CD14-positive monocyte (primary cell): ENCODE data around the gene NEK1. TPM values are rescaled to one million over a fixed set of nuclear protein-coding genes. Genes with fewer than 3 reads are reported as not detected.

ENCODE experiments used
- DNase-seq, 3 donors: peaks; one replicate each; pipeline ENCODE4 v3.0.0-alpha.2; 2011 to 2022
- H2AFZ ChIP-seq: 2 replicates; pipeline ENCODE4 v1.6.0; 2012; ENCODE audit warnings: mild to moderate bottlenecking, low read depth, low read length, inconsistent platforms; ENCODE audit not compliant: insufficient read depth, poor library complexity, severe bottlenecking
- H3K27ac ChIP-seq, 2 donors: 1 replicate in 1 of 2; 2 replicates in 1 of 2; pipeline ENCODE4 v1.5.1; 2012 to 2013; ENCODE audit warnings: low read length in 2 of 2, control low read depth in 1 of 2, inconsistent platforms in 1 of 2, low read depth in 1 of 2, mild to moderate bottlenecking in 1 of 2
- H3K27me3 ChIP-seq, 2 donors: one replicate each; pipeline versions ENCODE4 v1.6.0 to v1.6.1; 2011 to 2013; ENCODE audit warnings: low read length in 2 of 2; ENCODE audit not compliant: control insufficient read depth in 2 of 2, insufficient read depth in 2 of 2
- H3K36me3 ChIP-seq, 2 donors: replicated peaks in 1 of 2; 1 replicate in 1 of 2; 2 replicates in 1 of 2; pipeline versions ENCODE4 v1.5.1 to v1.6.1; 2012 to 2013; ENCODE audit warnings: low read length in 2 of 2, control low read depth in 1 of 2, inconsistent platforms in 1 of 2, mild to moderate bottlenecking in 1 of 2; ENCODE audit not compliant: insufficient read depth in 2 of 2, control insufficient read depth in 1 of 2
- H3K4me1 ChIP-seq, 2 donors: 1 replicate in 1 of 2; 2 replicates in 1 of 2; pipeline versions ENCODE4 v1.5.1 to v1.6.1; 2012 to 2013; ENCODE audit warnings: low read length in 2 of 2, control low read depth in 1 of 2, inconsistent platforms in 1 of 2, mild to moderate bottlenecking in 1 of 2, moderate library complexity in 1 of 2; ENCODE audit not compliant: insufficient read depth in 2 of 2, control insufficient read depth in 1 of 2
- H3K4me2 ChIP-seq: replicated peaks from 2 replicates; pipeline ENCODE3; 2012; ENCODE audit warnings: low read length, moderate library complexity, mild to moderate bottlenecking; ENCODE audit not compliant: poor library complexity, severe bottlenecking; ENCODE audit errors: extremely low read depth
- H3K4me3 ChIP-seq, 3 experiments: fragments of 200-600 bp in 1 of 3; sonication (generic) in 1 of 3; replicated peaks in 1 of 3; 1 replicate in 2 of 3; 2 replicates in 1 of 3; pipeline ENCODE4 v1.5.1; 2011 to 2013; ENCODE audit warnings: low read length in 3 of 3, mild to moderate bottlenecking in 3 of 3, control low read depth in 2 of 3, low read depth in 2 of 3, inconsistent platforms in 1 of 3, moderate library complexity in 1 of 3
- H3K79me2 ChIP-seq: 2 replicates; pipeline ENCODE4 v1.6.0; 2012; ENCODE audit warnings: mild to moderate bottlenecking, control low read depth, inconsistent platforms, low read length, moderate library complexity; ENCODE audit not compliant: insufficient read depth
- H3K9ac ChIP-seq: 2 replicates; pipeline ENCODE4 v1.6.0; 2017; ENCODE audit warnings: low read length, mild to moderate bottlenecking; ENCODE audit not compliant: insufficient read depth, poor library complexity, severe bottlenecking
- H3K9me3 ChIP-seq, 2 donors: replicated peaks in 1 of 2; 1 replicate in 1 of 2; 2 replicates in 1 of 2; pipeline versions ENCODE4 v1.5.1 to v1.6.1; 2012 to 2013; ENCODE audit warnings: low read length in 2 of 2, control low read depth in 1 of 2; ENCODE audit not compliant: control insufficient read depth in 1 of 2, insufficient read depth in 1 of 2
- H4K20me1 ChIP-seq: 2 replicates; pipeline ENCODE4 v1.6.0; 2012; ENCODE audit warnings: mild to moderate bottlenecking, low read length, control low read depth, moderate library complexity; ENCODE audit not compliant: insufficient read depth
- H3K27ac Mint-ChIP-seq, 7 donors: one replicate each; pipeline ENCODE4 v1.8.0; 2020; ENCODE audit warnings: mild to moderate bottlenecking in 7 of 7, mixed read lengths in 7 of 7, moderate library complexity in 6 of 7, inconsistent platforms in 2 of 7
- H3K27me3 Mint-ChIP-seq, 3 donors: one replicate each; pipeline ENCODE4 v1.8.0; 2021 to 2022; ENCODE audit warnings: low read depth in 3 of 3, mild to moderate bottlenecking in 3 of 3, mixed read lengths in 3 of 3, moderate library complexity in 3 of 3, inconsistent platforms in 1 of 3
- H3K36me3 Mint-ChIP-seq, 2 donors: one replicate each; pipeline ENCODE4 v1.8.0; 2020; ENCODE audit warnings: mixed read lengths in 2 of 2, inconsistent platforms in 1 of 2, mild to moderate bottlenecking in 1 of 2
- H3K4me1 Mint-ChIP-seq: one replicate; pipeline ENCODE4 v1.8.0; 2020; ENCODE audit warnings: mild to moderate bottlenecking, mixed read lengths
- H3K4me3 Mint-ChIP-seq, 2 donors: one replicate each; pipeline ENCODE4 v1.8.0; 2020; ENCODE audit warnings: mild to moderate bottlenecking in 2 of 2, mixed read lengths in 2 of 2, moderate library complexity in 1 of 2
- H3K9me3 Mint-ChIP-seq, 7 donors: one replicate each; pipeline ENCODE4 v1.8.0; 2020 to 2022; ENCODE audit warnings: mixed read lengths in 7 of 7, mild to moderate bottlenecking in 6 of 7, moderate library complexity in 6 of 7, inconsistent platforms in 2 of 7
- CTCF ChIP-seq: fragments of 200-600 bp; IDR thresholded peaks from one replicate; pipeline ENCODE4 v1.8.0; 2022; ENCODE audit warnings: antibody characterized with exemption, mild to moderate bottlenecking
- WGBS: methylation state at CpG from one replicate; pipeline ENCODE4 v1.1.5; 2013; ENCODE audit warnings: missing lambda C conversion rate; ENCODE audit not compliant: insufficient coverage; 5-methylcytosine and 5-hydroxymethylcytosine counted together
- intact Hi-C, 2 donors: fragments of 100-400 bp; cut with micrococcal nuclease; formaldehyde crosslinking; loops; one replicate each; pipeline versions ENCODE4 v1.15.0 to v1.15.1; 2023
- polyA plus RNA-seq, 3 donors: library from polyadenylated mRNA; depleted of rRNA in 1 of 3; unstranded in 2 of 3; stranded (reverse) in 1 of 3; fragments of 300-500 nt in 2 of 3; fragments of >200 nt in 1 of 3; fragmentation: Illumina TruSeq in 2 of 3; gene quantifications; 1 replicate in 2 of 3; 2 replicates in 1 of 3; pipeline ENCODE4 v1.2.3, GENCODE V29; 2012 to 2021

NEK1 gene
- polyA plus RNA-seq, 3 donors: 1.9 to 5.5 (median 2.7) TPM

DNA sequence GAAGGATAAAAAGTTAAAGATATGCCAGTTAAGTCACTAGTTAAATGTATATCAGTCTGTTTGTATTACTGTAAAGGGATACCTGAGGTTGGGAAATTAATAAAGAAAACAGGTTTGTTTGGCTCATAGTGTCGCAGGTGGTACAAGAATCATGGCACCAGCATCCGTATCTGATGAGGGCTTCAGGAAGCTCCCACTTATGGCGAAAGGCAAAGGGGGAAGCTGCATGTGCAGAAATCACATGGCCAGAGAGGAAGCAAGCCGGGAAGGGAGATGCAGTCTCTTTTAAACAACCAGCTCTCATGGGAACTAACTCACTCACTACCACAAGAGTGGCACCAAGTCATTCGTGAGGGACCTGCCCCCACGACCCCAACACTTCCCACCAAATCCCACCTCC, 249.8 kb downstream of the NEK1 start:
- Histone ChIP-seq H3K4me2 (peak overlapping the region; percentile 36), H2AFZ (no peak overlapping the region), H3K27ac (peak overlapping the region in 1 of 2 donors; percentile 45), H3K9me3 (peaks cover 0 to 10% of the 10 kb centered on the region in 2 donors), H3K9ac (no peak overlapping the region), H4K20me1 (no peaks in the 10 kb centered on the region), H3K4me1 (peaks cover 8 to 10% of the 10 kb centered on the region in 2 donors), H3K4me3 (no peak overlapping the region), H3K79me2 (no peaks in the 10 kb centered on the region), H3K27me3 (no peaks in the 10 kb centered on the region), H3K36me3 (no peaks in the 10 kb centered on the region)
- 29% methylated on average over 2 of the region's 6 CpGs for WGBS
- no peak for TF ChIP-seq CTCF
- peaks cover 1 to 18% (median 9%) of the 10 kb centered on the region in 7 donors for H3K9me3 Mint-ChIP-seq
- DNase-seq: peak in 2 of 3 donors; percentile 15 to 57
- no peaks in the 10 kb centered on the region for H3K27me3 Mint-ChIP-seq
- H3K27ac Mint-ChIP-seq: peak overlapping the region in 5 of 7 donors; percentile 11 to 67 (median 30)
- peaks cover 7% of the 10 kb centered on the region for H3K4me1 Mint-ChIP-seq
- intact Hi-C loops: no loop called here
- H3K4me3 Mint-ChIP-seq: peak overlapping the region in 1 of 2 donors; percentile 63
- H3K36me3 Mint-ChIP-seq: no peaks in the 10 kb centered on the region

DNA sequence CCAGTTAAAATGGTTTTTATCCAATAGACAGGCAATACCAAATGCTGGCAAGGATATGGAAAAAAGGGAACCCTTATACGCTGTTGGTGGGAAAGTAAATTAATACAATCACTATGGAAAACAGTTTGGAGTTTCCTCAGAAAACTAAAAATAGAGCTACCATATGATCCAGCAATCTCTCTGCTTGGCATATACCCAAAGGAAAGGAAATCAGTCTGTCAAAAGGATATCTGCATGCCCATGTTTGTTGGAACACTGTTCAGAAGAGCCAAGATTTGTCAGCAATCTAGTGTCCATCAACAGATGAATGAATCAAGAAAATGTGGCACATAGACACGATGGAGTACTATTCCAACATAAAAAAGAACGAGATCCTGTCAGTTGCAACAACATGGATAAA, 250.6 kb downstream of the NEK1 start:
- Histone ChIP-seq H3K9ac (no peak overlapping the region), H3K79me2 (no peaks in the 10 kb centered on the region), H3K27ac (no peak overlapping the region), H3K4me1 (peaks cover 8% of the 10 kb centered on the region in 2 donors), H3K4me3 (no peak overlapping the region), H3K4me2 (no peak overlapping the region), H3K27me3 (no peaks in the 10 kb centered on the region), H3K36me3 (no peaks in the 10 kb centered on the region), H4K20me1 (no peaks in the 10 kb centered on the region), H2AFZ (no peak overlapping the region), H3K9me3 (peaks cover 0 to 7% of the 10 kb centered on the region in 2 donors)
- no peaks in the 10 kb centered on the region for H3K36me3 Mint-ChIP-seq
- WGBS: 100% methylated on average over 2 of the region's 3 CpGs
- H3K4me3 Mint-ChIP-seq: no peak overlapping the region
- no peak for TF ChIP-seq CTCF
- peaks cover 1 to 18% (median 7%) of the 10 kb centered on the region in 7 donors for H3K9me3 Mint-ChIP-seq
- peaks cover 6% of the 10 kb centered on the region for H3K4me1 Mint-ChIP-seq
- intact Hi-C loops: no loop called here
- no peak overlapping the region for H3K27ac Mint-ChIP-seq
- no peak for DNase-seq
- H3K27me3 Mint-ChIP-seq: no peaks in the 10 kb centered on the region
